Measurements from ENCODE around the gene PTDSS2. TPM values are rescaled to one million over a fixed set of nuclear protein-coding genes. Genes with fewer than 3 reads are reported as not detected.
A peak's percentile ranks its signal among the peaks of the same experiment; 100 is the strongest.

PTDSS2 gene
- total and polyA plus RNA-seq, 2 of the 13 experiments (the other 11 are each of a cell fraction or from before 2014, with no cell fraction given) = 21.7 to 26.4 TPM

DNA sequence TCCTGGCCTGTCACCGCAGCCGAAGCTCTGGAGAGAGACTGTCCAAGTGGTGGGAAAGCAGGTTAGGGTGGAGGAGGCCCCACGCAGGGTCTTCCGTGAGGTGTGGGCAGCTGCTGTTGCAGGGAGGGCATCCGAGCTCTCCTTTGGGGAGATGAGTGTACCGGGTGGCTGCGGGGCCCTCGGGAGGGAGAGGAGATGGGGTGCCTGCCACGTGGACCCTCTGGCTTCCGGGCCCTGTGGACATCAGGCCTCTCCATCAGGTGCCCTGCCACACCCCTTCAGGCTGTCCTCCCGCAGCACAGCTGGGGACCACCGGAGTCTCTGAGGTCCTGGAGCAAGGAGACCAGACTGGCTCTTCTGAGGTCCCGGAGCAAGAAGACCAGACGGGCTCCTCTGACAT, 1.7 kb downstream of the PTDSS2 start:
- ChIA-PET CTCF (ENCODE audit: low intra/inter-chr PET ratio, low total read pairs) (interaction anchor here (4.4 kb wide), 1 partner anchor 67 kb away, joined by 20 read pairs; no protein-coding TSS in a partner anchor), POLR2A (interaction anchor here (1.7 kb wide), 1 partner anchor 18 kb away, joined by 5 read pairs; no protein-coding TSS in a partner anchor)
- no peak overlapping the region for H3K27ac ChIP-seq (ENCODE audit: extremely low read length, insufficient read depth, low read length)
- peaks cover 39% of the 10 kb centered on the region for H3K4me1 ChIP-seq (ENCODE audit: insufficient read depth, low read length)
- no peak for ATAC-seq
- H3K9ac ChIP-seq (ENCODE audit: insufficient read depth, low read depth, low read length) = peak overlapping the region; percentile 89; the same call in 1 of the 2 replicates
- H2AFZ ChIP-seq (ENCODE audit: low read length) = no peak overlapping the region
- no peak for TF ChIP-seq EHMT2 (IDR thresholded peaks at IDR 0.05; ENCODE audit: borderline replicate concordance, low read depth, low read length)
- no peak for TF ChIP-seq RNF2 (conservative IDR thresholded peaks at IDR 0.05; ENCODE audit: low read depth)
- TF ChIP-seq ZNF274 (CRISPR knock-in tag; IDR thresholded peaks at IDR 0.05) = no peak
- TF ChIP-seq GFI1 (CRISPR knock-in tag; IDR thresholded peaks at IDR 0.05; ENCODE audit: borderline replicate concordance) = no peak
- TF ChIP-seq, protein P1, sequence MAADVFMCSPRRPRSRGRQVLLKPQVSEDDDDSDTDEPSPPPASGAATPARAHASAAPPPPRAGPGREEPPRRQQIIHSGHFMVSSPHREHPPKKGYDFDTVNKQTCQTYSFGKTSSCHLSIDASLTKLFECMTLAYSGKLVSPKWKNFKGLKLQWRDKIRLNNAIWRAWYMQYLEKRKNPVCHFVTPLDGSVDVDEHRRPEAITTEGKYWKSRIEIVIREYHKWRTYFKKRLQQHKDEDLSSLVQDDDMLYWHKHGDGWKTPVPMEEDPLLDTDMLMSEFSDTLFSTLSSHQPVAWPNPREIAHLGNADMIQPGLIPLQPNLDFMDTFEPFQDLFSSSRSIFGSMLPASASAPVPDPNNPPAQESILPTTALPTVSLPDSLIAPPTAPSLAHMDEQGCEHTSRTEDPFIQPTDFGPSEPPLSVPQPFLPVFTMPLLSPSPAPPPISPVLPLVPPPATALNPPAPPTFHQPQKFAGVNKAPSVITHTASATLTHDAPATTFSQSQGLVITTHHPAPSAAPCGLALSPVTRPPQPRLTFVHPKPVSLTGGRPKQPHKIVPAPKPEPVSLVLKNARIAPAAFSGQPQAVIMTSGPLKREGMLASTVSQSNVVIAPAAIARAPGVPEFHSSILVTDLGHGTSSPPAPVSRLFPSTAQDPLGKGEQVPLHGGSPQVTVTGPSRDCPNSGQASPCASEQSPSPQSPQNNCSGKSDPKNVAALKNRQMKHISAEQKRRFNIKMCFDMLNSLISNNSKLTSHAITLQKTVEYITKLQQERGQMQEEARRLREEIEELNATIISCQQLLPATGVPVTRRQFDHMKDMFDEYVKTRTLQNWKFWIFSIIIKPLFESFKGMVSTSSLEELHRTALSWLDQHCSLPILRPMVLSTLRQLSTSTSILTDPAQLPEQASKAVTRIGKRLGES (CRISPR knock-in tag; IDR thresholded peaks at IDR 0.05; ENCODE audit: borderline replicate concordance) = no peak
- TF ChIP-seq PAWR (CRISPR knock-in tag; IDR thresholded peaks at IDR 0.05; ENCODE audit: borderline replicate concordance) = no peak
- no peak for TF ChIP-seq NCOA5 (CRISPR knock-in tag; IDR thresholded peaks at IDR 0.05)
- no peak for TF ChIP-seq ZNF672 (CRISPR knock-in tag; IDR thresholded peaks at IDR 0.05)
- TF ChIP-seq, protein P2, sequence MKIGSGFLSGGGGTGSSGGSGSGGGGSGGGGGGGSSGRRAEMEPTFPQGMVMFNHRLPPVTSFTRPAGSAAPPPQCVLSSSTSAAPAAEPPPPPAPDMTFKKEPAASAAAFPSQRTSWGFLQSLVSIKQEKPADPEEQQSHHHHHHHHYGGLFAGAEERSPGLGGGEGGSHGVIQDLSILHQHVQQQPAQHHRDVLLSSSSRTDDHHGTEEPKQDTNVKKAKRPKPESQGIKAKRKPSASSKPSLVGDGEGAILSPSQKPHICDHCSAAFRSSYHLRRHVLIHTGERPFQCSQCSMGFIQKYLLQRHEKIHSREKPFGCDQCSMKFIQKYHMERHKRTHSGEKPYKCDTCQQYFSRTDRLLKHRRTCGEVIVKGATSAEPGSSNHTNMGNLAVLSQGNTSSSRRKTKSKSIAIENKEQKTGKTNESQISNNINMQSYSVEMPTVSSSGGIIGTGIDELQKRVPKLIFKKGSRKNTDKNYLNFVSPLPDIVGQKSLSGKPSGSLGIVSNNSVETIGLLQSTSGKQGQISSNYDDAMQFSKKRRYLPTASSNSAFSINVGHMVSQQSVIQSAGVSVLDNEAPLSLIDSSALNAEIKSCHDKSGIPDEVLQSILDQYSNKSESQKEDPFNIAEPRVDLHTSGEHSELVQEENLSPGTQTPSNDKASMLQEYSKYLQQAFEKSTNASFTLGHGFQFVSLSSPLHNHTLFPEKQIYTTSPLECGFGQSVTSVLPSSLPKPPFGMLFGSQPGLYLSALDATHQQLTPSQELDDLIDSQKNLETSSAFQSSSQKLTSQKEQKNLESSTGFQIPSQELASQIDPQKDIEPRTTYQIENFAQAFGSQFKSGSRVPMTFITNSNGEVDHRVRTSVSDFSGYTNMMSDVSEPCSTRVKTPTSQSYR (CRISPR knock-in tag; IDR thresholded peaks at IDR 0.05; ENCODE audit: borderline replicate concordance) = no peak
- TF ChIP-seq, protein P3, sequence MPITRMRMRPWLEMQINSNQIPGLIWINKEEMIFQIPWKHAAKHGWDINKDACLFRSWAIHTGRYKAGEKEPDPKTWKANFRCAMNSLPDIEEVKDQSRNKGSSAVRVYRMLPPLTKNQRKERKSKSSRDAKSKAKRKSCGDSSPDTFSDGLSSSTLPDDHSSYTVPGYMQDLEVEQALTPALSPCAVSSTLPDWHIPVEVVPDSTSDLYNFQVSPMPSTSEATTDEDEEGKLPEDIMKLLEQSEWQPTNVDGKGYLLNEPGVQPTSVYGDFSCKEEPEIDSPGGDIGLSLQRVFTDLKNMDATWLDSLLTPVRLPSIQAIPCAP (CRISPR knock-in tag; IDR thresholded peaks at IDR 0.05; ENCODE audit: low read depth) = no peak
- H3K9me3 ChIP-seq (ENCODE audit: low read length) = no peaks in the 10 kb centered on the region
- H3K36me3 ChIP-seq (replicated peaks in 1 of 2; ENCODE audit: control insufficient read depth in 1 of 2, insufficient read depth in 2 of 2, low read length in 2 of 2) = peaks cover 9 to 27% of the 10 kb centered on the region in 2 experiments
- H4K20me1 ChIP-seq (ENCODE audit: insufficient read depth, low read length) = no peaks in the 10 kb centered on the region
- in situ Hi-C loops (cut with HindIII; ENCODE audit: extremely low pct_ligation_motif_present, low pct_unique_long_range_greater_than_20kb) (no loop called here), intact Hi-C loops (cut with micrococcal nuclease; ENCODE audit: unreplicated experiment) (no loop called here)
- DNase-seq (ENCODE audit: low spot score) = no peak
- 76% methylated on average over 6 of the region's 14 CpGs for WGBS (ENCODE audit: low lambda C conversion rate)
- BruUV-seq (replicated peaks) = no TSS peak
- H3K4me2 ChIP-seq (ENCODE audit: low read depth, low read length) = peak overlapping the region; percentile 87
- H3K79me2 ChIP-seq (ENCODE audit: insufficient read depth, low read length) = peaks cover 46% of the 10 kb centered on the region
- H3K4me3 ChIP-seq (replicated peaks in 1 of 3; ENCODE audit: insufficient read depth in 1 of 3, low read depth in 2 of 3, low read length in 3 of 3) = peak overlapping the region in 2 of 3 experiments; percentile 78 to 89; a peak in 5 of 6 replicates
- no peaks in the 10 kb centered on the region; a peak in 1 of 5 replicates for H3K27me3 ChIP-seq (ENCODE audit: control insufficient read depth in 1 of 2, insufficient read depth in 2 of 2, low read length in 2 of 2)
- no peak for FAIRE-seq
